Stimulated activated CD4-positive, alpha-beta T cell treated with anti-CD3 and anti-CD28 coated beads, Interleukin-1b, Interleukin-23, amount 100 ng/mL, for 1 hour (primary cell): ENCODE data around the gene JARID2.

ENCODE experiments used
- DNase-seq, 2 donors: peaks; one replicate each; pipeline ENCODE4 v3.0.0-alpha.2; 2020; ENCODE audit warnings: low read depth in 2 of 2

Gene JARID2

DNA sequence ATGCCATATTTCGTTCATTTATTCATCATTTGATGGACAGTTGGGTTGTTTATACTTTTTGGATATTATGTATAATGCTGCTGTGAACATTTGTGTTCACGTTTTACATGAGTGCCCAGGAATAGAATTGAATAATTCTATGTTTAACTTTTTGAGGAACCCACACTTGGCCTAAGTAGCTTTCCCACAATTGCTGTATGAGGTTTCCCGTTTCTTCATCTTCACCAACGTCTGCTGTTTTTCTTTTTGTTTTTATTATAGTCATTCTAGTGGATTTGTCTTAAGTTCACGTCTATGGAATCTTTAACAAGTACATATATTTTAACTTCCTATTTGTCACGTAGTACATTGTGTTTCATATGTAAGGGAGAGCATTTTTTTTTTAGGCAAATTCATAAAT is 110.3 kb downstream of the JARID2 start:
- no peak for DNase-seq

DNA sequence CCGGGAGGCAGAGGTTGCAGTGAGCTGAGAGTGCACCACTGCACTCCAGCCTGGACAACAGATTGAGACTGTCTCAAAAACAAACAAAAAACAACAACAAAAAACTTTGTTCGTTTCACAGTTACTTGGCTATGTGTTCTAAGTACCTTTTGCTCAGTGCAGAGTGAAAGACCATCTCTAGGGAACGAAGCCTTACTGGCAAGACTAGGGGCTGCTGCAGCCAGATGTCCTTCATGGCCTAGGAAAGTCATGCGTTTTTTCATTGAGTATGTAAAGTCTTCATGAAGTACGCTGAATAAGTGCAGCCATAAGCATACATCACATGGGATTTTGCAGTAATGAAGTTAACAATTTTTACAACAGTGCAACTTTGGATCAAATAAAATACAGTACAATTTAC is 111.1 kb downstream of the JARID2 start:
- no peak for DNase-seq

DNA sequence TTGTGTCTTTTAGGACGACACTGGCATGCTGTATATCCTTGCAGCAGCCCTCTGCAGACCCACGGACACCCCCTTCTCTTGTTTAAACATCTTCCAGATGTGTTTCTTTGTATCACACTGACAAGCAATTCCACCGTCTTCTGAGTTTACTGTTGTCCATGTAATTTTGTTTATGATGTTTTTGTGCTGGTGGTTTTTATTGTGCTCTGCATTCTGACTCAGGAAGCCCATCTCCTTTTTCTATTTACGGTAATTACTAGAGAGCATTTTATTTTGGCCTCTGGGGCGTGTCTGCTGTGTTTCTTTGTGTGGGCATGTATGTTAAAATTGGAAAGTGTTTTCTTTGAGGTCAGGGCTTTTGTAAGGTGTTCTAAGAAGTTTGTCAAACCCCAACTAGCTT is 111.9 kb downstream of the JARID2 start:
- no peak for DNase-seq

DNA sequence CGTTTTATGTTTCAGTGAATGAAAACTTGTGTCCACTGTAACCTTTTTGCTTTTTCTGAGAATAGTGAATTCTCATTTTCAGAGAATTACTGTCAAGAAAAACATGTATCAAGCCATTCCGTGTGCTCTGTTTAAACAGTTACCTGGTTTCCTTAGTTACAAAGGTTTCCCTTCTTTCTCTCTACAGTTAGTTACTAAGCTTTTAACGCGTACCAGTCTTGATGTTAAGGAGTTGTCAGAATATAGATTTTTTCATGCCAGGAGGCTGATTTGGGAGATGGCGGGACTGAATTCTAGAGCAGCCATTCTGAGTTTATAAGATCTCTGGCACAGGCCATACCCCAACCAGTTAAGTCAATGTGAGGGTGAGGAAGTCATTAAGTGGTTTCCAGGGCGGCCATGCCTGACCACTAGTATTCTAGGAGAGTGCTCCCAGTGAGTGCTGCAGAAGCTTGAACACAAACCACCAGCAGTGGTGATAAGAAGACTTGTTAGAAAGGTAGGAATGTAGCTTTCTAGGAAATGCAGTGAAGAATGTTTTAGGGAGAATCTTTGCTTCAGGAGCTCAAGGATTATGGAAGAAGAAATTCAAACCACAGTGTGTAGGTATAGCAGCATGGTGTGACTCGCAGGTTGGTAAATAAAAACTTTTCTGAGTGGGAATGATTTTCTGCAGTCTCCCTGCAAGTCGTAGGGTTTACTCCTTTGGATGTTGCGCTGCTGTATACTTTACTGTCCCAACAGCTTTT is 112.9 kb downstream of the JARID2 start:
- DNase-seq, result no peak

DNA sequence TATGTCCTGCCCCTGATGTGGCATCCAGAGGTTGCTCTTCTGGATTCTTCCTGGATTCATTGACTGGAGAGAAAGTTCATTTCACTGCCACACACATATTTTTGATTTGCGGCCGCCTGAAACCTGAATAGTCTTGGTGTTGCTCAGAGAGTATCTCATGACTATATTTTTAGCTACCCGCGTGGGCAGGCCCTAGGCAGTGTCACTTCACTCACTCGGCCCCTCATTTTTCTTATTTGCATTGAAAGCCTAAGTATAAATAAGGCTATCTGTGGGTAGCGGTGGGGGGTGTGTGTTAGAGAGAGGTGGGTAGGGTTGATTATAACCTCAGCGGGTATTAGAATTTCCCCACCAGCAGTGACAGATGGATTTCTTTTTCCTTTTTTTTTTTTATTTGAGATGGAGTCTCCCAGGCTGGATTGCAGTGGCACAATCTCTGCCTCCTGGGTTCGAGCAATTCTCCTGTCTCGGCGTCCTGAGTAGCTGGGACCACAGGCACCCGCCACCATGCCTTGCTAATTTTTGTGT is 113.5 kb downstream of the JARID2 start:
- DNase-seq, result no peak

DNA sequence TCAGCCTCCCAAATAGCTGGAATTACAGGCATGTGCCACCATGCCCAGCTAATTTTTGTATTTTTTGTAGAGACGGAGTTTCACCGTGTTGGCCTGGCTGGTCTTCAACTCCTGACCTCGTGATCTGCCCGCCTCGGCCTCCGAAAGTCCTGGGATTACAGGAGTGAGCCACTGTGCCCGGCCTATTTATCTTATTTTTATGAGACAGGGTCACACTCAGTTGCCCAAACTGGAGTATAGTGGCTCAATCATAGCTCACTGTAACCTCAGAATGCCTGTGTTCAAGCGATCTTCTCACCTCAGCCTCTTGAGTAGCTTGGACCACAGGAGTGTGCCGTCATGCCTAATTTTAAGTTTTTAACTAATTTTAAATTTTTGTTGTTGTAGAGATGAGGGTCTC is 114.4 kb downstream of the JARID2 start:
- DNase-seq, result no peak

DNA sequence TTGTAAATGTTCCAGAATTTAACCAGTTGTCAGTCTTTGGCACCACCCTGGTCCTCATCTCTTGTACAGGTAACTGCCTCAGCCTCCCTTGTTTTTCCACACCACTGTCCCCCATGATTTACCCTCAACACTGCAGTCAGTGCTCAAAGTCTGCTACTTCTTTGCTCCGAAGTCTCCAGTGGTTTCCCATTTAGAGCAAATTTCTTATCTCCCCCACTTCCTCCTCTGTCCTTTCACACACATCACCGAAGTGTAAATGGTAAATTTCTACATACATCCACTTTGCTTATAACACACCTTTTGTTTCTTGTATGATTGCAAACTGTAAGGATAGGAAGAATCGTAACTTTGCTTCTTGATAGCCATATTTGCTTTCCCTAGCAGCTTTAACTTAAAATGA is 115.3 kb downstream of the JARID2 start:
- DNase-seq, result no peak

DNA sequence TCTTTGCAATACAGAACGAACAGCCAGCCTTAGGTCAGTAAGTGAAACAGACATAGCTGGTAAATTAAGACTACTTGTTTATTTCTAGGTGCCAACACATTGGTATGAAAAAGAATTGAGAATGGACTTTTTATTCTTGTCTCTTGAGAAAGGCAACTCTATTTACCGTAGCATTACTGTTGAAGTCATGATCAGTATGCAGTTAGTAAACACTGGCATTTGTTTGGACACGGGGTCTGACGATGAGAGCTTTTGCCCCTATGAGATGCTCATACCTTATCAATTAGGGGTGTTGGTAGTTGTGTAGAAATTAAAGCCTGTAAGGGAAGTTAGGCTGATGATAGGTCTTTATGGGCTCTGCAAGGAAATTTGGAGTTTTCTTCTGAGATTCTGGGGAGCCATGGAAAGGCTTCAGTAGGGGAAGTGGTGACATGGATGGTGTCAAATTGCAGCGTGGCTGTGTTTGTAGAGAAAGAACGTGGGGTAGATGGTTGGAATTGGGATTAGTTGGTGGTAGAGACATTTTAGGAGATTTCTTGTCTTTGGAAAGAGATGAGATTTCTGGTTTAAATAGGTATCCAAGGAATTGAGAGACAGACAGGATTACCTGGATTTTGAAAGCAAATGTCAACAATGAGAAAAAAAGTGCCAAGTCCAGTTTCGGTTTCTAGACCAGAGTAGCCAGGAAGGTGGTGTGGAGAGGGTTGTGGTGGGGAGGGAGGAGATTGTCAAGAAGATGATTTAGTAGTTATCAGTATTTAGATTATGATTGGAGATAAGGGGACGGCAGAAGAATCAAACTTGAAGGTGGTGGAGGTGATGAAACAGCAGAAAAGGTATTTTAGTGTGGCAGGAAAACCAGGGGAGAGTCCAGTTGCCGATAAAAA is 116.6 kb downstream of the JARID2 start:
- DNase-seq, result no peak

DNA sequence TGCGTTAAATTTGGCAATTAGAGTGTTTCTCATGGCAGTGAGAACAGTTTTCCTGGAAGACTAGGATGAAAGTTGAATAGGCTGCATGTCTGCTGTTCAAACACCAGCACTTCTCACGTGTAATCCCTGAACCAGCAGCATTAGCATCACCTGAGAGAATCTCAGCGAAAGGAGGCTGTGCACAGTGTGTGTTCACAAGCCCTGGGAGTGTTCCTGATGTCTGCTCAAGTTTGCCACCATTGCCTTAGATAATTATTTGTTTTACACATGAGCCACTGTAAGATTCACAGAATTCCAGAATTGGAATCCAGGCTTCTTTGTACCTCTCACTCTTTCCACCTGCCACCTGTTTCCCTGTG is 117.3 kb downstream of the JARID2 start:
- no peak for DNase-seq

DNA sequence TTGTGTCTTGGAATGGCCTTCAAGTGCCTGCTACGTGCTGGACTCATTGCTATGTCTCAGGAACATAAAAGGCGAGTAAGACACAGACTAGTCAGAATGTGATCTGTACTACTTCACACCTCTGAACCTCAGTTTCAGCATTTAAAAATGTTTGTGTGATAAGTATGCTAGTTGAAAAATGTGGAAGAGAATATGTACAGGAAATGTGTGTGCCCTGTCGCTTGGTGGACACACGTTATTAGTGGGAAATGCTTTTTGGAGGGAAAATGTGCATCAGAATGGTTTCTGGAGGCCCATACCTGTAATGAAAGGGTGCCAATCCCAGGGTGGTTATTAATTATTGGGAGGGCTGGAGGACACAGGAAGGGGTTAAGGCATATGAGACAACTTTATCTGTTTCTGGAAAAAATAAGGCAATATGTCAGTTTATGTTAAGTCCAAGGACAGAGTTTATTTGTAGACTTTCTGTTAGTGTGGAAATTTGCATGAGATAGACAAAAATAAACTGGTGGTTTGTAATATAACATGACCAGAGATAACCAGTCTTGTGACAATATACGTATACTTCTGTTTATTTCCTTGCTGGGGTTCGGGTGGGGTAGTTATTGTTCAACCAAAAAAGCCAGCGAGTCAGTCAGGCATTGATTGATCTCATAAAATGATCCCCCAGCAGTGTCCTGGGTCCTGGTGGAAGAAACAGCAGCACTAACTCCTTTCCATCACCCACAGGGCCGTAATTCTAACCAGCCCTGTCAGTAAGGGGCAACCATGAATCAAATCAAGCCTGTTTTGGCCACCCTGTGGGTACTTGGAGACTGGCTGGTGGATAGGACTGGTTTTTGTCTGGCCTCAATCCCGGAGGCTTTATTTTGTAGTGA is 117.9 kb downstream of the JARID2 start:
- DNase-seq, result no peak

DNA sequence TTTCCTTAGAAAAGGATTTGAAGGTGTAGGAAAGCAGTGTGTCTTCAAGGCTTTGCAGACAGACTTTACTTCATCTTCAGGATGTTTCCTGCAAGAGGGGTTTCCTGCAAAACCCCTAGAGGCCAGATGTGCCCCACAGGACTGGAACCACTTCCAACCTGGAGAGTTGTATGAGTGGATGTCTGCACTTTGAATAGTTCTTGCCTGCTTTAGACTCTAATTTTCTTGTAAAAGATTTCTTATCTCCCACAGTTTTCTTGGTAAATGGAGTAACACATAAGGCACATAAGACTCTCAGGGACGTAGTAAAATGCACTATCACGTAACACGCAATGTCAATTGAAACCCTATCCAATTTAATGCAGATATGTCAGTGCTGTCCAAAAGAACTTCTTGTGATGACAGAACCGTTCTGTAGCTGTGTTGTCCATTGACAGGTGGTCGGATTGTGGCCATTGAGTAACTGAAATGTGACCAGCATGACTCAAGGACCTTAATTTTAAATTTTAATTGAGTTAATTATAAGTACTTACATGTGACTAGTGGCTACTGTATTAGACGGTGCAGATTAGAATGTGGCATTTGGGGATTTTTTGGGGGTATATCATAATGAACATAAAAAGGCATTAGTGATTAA is 118.7 kb downstream of the JARID2 start:
- no peak for DNase-seq

DNA sequence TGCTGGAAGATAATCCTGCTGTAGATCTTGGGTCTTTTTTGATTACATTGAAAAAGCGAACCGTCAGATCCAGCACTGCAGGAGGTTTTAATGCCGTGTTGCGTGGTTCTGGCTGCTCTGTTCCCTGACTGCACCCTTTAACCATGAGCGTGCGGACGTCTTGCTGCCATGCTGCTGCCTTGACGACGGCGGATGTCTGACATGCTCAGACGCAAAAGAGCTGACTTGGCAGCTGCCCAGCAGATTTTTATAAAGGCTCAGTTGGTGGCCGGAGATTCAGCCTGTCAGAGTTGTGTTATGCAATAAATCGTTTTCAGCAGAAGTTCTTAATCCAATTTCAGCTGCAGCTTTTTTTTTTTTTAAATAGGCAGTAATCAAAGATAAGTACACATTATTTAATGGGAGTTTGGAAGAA is 119.4 kb downstream of the JARID2 start:
- DNase-seq, result no peak

DNA sequence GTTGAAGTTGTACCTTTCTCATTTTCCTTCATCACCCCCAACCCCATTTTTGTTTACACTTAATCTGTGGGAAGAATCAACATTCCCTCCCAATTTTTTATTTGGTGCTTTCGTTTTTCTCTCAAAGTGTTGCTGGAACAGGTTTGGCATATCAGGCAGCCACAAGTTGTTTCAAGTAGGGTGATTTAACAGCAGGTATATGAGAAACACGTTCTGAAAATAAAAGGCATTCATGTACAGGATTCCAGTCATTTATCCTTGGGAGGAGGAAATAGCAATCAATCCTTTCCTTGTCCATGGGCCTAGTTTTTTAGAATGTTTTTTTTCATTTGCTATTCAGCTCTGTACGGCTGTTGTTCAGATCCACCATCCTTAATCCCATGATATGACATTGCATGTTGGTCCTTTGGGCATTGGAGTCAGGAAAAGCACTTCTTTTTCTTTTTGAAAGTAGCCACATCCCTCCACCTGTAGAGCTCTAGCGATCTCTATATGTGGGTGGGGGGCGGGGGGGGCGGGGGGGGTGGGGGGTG is 120.2 kb downstream of the JARID2 start:
- no peak for DNase-seq

DNA sequence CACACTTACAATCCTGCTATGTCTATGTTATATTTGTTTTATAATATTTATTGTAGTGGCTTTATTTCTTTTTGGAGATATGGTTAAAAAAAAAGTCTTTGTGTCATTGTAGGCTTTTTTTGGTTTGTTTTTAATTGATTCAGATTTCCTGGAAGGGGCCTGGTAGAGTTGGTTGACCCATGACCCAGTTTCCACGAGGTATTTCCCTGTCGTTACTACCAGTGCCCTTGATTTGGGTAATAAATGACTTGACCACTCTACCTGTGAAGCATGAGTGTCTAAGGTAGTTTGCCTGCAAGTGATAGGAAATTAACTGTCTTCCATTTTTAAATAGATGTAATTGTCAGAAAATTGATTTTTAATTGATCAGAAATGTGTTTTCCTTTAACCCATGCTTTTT is 121.0 kb downstream of the JARID2 start:
- no peak for DNase-seq

DNA sequence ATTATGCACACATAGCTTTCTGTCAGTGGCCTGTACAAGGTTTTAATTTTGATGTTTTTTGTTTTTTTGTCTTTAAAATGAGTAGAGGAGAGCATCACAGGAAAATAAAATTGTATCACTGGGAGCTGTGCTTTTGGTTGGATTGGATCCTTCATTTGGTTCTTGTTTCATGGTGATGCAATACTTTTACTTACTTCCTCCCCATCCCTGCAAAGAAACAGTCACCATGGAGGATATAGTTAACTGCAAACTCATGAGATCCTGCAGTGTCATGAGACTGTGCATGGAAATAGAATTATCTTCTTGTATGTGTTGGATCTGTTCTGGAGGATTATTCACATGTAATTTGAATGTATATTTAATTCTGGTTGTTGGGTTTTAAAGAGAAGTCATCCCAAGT is 122.3 kb downstream of the JARID2 start:
- no peak for DNase-seq

DNA sequence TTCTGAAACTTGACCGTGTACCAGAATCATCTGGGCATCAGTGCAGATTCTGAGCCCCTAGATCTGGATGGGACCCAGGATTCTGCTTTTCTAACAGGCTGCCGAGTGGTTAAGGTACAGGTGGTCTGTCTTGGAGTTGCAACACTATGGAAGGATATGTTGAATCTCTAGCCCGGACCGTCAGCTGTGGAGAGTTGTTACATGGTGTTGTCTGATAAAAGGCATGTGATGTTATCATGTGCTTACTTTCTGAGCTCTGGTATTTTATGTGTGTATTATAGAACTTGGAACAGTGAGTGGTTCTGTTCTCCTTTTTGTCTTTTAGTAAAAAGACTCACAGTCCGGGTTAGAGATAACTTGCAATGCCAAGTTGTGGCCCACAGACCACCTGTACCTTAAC is 123.0 kb downstream of the JARID2 start:
- DNase-seq, result no peak

DNA sequence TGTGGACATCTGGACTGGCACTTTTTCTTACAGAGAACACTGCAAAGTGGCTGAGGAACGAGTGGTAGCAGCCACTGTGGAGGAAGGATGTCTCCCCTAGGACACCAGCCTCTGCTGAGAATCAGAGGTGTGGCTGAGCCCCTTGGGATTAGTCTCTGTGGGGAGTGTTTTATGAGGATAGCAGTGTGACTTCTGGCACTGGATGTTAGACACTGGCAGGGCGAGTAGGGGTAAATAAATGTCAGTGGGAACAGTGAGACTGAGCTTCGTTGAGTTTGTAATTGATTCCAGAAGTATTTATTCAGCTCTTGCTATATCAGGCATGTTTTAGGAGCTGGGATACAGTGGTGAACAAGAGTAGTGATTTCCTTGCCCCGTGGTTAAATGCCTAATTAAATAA is 124.0 kb downstream of the JARID2 start:
- DNase-seq, result no peak

DNA sequence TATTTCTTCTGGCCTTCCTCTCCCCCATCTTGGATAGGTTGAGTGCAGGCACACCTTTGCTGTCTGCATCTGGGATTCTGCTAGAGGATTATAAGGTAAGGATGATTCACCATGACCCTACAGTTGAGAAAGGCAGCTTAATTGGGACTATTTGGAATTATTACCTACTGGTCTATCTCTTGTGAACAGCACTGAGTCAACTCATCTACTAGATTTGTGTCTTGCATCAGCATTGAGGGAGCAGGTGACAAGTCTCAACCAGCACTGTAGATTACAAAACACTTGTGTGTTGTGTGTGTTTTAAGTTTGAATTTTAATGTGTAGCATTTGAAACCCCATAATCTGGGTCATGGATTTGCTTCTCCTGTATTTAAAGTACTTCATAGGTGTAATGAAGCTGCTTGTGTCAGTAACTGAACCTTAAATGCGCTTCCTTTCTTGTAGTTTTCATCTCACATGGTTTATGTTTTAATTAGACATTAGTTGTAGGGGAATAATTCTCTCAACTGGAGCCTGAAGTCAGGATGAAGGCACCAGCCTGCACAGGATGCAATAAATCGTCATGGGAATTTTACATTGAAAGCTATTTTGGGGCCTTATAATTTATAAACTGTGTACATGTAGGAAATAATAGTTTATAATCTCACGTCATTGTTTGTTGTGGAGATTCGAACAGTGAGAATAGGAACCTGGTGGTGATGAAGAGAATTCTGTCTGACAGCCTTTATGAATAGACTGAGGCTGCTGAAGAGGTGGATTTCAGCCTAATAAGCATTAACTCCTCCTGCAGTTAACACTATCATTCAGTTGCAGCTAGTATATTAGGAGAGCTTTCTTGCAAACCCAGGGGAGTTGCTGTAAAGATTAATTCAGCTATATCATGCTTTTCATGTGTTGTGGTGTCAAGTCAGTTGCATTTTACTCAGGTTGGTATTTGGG is 125.1 kb downstream of the JARID2 start:
- DNase-seq, result no peak

DNA sequence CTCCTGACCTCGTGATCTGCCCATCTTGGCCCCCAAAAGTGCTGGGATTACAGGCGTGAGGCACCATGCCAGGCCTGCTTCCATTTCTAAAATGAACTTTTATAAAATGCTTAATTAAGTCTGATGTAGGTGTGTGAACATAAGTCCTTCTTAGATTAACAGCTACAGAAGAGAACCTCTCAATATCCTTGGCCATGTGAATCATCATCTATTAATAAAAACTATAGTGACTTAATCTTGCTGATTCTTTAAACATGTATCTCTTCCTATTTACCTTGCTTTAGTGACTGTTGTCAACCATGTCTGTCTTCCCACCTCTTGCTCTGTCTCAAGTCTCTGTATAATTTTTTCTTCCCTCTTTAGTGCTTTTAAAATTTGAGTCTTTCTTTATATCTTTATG is 127.1 kb downstream of the JARID2 start:
- DNase-seq, result no peak

DNA sequence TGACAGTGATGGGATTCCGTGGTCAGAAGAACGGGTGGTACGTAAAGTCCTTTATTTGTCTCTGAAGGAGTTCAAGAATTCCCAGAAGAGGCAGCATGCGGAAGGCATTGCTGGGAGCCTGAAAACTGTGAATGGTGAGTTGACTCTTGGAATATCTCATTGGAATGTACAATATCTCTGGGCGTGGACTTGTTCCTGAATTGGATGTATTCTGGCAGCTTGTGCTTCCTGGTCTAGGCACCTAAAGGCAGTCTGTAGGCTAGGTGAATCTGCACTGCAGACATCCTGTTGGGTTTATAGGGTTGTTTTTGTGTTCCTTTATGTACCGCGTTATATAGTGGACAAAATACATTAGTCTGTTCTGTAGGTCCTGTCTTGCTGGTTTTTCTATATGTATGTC is 128.2 kb downstream of the JARID2 start:
- DNase-seq, result no peak
